ENCODE measurements around the gene CADM2. TPM values are rescaled to one million over a fixed set of nuclear protein-coding genes. Genes with fewer than 3 reads are reported as not detected.

The CADM2 gene
- total RNA-seq, 1 donor from 2014 or later: not detected

DNA sequence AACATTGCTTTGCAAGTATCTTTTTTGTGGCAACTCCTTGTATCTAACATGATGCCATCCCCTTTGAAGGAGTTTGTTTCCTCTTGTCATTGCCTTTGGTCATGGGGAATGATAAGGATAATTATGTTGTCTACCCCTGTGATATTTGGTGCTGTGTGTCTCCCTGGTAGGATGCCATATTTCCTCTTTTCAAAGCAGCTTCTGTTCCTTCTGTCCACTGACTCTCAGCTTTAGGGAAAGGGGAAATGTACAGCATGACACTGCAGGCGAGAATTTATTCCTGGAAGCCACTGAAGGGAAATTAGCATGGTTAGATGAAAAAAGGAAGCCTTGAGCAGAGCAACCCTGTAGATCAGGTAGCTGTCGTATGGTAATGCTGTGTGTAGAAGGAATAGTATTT lies 576.7 kb downstream of the CADM2 start:
- no peak for DNase-seq (ENCODE audit: extremely low read depth, low read depth, low spot score)

DNA sequence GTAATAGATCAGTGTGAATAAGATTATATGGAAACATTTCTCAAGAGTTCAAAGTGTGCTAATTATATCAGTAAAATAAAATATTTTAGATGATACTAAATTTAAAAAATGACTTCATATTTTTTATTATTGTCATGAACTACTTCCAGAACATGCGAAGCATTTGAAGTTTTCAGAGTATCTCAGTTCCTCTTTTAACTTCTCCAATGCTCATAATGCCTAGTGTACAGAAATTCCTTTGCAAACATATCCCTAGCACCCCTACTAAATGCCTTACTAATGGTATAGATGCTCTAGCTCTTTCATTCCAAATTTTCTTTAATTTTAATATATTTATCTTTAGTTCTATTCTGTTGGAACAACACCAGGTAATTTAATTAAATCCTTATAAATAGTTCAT lies 580.4 kb downstream of the CADM2 start:
- no peak for DNase-seq (ENCODE audit: extremely low read depth, low read depth, low spot score)

DNA sequence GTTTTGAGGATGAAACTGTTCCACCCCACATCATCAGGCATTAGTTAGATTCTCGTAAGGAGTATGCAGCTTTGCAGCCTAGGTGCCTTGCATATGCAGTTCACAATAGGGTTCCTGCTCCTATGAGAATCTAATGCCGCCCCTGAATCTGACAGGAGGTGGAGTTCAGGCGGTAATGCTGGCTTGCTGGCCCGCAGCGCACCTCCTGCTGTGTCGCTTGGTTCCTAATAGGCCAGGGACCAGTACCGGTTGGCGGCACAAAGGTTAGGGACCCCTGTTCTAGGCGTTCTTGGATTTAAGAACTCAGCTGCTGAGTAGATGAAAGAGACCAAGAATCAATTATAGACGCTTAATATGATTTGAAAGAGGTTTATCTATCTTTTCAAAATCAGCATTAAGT lies 595.4 kb downstream of the CADM2 start:
- no peak for DNase-seq (ENCODE audit: extremely low read depth, low read depth, low spot score)

DNA sequence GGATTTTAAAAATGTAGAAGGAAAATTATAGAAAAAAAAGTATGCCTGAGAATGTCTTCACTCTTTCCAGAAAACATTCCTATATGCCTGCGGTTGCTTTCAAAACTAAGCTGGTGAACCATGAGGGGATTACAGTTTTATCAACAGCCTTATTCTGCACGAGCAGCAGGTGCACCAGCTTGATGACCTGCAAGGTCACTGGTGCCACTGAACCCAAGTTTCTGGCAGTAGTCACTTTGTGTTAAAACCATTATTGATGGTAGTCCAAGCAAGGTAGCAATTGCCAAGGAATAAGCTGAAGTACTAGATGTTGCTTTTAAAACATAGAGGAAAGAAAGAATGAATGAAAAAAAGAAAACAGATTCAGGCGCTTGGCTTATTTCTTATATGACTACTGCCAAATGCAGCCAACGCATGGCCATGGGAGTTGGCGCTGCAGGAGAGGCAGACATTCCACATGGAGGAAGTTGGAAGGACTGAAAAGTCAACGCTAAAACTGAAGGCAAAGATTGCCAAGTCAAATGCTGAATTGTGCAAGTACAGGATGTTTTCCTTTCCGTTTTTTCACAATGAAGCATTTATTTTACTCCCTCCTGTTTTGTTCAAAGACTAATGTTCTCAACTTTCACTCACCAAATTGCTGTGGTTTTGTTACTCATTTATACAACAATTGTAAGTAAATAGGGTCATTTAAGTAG lies 601.4 kb downstream of the CADM2 start:
- no peak for DNase-seq (ENCODE audit: extremely low read depth, low read depth, low spot score)

DNA sequence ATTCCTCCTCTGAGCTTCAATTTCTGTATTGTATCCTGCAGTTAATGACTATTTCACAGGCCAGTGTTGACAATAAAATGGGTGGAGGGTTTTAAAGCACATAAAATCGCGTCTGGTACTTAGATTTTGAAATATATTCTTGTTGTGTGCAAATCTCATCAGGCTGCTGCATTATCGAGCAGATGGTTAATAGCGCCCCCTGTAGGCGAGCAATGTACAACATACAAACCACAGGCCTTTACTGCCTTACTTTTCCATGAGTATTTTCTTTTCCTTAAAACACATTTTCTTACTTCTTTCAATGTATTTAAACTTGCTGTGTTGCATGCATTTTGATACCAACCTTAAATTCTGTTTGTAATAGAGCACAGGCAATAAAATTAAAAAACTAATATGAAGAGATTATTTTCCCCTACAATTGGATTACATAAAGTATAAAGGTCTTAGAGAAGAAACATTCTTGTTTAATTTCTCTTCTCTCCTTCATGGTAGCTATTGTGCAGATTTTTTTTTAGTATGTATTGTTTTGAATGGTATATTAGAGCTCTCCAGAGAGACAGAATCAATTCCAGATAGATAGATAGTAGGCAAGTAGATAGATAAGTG lies 608.4 kb downstream of the CADM2 start:
- no peak for DNase-seq (ENCODE audit: extremely low read depth, low read depth, low spot score)

DNA sequence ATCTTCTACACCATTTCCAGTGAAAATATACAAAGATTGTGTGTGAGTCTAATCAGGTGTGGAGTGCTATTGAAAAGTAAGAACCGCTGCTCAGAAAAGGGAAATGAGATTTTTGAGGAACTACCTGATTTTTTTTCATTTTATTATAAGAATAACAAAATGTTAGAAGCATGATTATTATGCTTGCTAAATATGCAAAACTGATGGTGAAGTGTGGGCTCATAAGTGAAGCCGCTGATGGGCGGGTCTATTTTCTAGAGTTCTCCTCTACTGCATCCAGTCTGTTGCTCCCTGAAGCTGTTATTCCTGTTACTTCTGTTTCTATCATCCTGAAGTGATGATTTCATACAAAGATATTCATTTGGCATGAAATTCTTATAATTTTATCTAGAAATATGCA lies 612.0 kb downstream of the CADM2 start:
- no peak for DNase-seq (ENCODE audit: extremely low read depth, low read depth, low spot score)

DNA sequence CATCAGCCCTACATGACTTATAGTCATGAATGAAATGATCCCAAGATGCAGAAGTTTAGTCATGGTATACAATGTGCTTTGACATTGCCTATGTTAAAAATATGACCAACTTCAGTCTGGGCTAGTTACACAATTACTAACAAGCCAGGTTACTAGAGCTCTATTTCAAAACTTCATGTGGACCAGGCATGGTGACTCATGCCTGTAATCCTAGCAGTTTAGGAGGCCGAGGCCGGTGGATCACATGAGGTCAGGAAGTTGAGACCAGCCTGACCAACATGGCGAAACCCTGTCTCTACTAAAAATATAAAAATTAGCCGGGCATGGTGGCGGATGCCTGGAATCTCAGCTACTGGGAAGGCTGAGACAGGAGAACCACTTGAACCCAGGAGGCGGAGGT lies 613.0 kb downstream of the CADM2 start:
- DNase-seq (ENCODE audit: extremely low read depth, low read depth, low spot score): no peak

DNA sequence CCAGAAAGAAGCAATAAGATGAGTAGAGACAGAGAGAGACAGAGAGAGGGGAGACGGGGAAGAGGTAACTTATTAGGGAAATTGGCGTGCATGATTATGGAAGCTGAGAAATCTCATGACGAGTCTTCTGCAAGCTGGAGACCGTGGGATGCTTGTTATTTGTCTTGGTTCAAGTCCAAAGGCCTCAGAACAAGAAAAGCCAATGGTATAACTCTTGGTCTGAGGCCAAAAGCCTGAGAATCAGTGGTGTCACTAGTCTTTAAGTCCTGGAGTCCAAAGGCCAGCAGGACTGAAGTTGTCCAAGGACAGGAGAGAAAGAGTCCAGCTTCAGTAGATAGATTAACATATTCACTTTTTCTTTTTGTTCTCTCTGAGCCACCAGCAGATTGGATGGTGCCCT lies 613.6 kb downstream of the CADM2 start:
- no peak for DNase-seq (ENCODE audit: extremely low read depth, low read depth, low spot score)

DNA sequence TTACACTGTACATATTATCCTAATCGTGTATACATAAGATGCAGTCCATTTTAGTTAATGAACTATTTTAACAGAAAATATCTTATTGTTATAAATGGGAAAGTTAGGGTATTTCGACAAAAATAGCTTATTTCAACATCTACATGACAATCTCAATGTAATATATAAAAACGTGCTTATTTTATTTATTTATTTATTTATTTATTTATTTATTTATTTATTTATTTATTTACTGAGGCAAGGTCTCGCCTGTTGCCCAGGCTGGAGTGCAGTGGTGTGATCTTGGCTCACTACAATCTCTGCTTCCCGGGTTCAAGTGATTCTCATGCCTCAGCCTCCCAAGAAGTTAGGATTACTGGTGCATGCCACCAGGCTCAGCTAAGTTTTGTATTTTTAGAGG lies 614.2 kb downstream of the CADM2 start:
- no peak for DNase-seq (ENCODE audit: extremely low read depth, low read depth, low spot score)

DNA sequence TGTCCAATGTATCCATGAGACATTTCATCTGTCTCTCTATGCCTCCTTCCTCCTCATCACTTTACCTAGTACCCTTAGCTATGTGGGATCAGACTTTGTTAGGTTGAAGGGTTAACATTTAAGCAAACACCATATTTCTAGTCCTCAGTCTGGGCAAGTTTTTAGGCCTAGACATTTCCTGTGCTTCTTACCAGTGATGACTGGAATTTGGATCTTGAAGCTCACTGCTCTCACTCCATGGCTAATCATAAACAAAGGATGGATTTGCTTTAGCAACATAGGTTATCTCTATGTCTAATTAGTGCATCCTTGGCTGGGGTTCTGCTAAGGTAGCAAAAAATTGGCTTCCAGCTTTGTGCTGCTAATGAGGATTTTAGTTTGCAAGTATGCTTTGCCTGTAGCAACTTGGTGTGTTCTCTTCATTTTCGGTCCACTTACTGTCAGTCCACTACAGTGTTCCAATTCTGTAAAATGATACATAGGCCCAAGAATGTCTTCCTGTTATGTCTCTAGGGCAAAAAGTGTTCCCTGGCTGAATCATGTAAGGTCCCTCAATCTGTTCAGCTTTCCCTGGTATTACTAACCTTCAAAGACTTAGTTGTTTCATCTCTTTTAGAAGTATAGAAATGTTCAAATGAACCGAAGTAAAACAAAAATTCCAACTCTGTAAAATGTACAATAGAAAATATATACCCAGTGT lies 615.4 kb downstream of the CADM2 start:
- DNase-seq (ENCODE audit: extremely low read depth, low read depth, low spot score): no peak

DNA sequence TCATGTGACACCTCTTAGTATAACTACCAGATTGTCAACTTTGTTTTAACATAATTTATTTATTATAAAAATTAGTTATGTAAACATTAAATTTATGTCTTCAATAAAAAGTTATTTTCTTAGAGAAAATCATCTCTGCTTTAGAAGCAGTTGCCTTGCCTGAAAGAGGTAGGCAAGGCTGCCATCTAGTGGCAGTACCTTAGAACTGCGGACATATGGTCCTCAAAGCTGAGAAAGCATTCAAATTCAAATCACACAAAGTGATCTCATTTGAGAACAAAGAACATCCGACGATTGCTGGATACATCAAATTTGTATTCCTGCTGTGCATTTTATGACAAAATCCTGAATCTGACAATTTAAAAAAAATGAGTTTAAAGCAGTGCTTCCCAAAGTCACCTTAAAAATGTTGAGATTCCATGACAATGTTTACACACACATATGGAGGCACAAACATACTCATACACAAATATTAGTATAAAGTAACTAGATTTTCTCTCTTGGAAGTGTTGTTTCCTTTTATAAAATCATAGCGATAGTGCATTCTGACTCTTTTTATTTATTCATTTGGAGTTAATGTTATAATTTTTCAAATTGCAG lies 617.4 kb downstream of the CADM2 start:
- no peak for DNase-seq (ENCODE audit: extremely low read depth, low read depth, low spot score)

DNA sequence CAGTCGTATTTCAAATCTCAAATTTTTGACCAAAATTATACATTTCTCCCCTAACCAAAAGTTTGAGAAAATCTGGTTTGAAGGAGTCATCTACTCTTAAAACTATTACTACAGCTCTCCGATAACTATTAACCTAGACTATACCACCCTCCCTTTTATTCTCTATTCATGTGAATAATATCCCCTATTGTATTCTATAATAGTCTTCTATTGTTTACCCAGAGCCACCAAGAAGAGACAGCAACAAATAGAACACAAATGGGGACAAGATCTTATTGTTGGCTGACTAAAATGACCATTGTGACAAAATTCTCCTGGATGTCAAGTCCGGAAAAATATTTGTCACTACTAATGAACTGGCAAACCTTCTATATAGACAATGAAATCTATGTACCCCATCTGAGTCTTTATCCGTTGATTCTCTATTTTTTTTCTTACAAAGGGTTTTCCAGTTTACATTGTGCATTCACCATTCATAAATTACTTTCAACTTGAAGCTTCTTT lies 618.0 kb downstream of the CADM2 start:
- no peak for DNase-seq (ENCODE audit: extremely low read depth, low read depth, low spot score)

DNA sequence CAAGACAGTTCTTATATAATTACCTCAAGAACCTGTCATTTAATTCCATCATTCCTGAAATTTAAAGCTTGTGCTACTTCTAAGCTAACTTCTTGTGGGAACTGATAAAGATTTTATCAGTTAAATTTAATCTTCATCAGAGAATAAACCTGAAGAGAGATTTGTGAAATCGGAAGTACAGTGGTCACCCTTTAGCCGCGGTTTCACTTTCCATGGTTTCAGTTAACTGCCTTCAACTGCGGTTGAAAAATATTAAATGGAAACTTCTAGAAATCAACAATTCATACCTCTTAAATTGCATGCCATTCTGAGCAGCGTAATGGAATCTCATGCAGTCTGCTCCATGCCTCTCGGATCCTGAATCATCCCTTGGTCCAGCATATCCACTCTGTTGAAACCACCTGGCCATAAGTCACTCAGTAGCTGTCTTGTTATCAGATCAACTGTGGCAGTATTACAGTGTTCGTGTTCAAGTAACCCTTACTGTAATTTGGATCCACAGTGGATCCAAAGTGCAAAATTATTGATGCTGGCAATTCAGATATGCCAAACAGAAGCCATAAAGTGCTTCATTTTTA lies 626.1 kb downstream of the CADM2 start:
- DNase-seq (ENCODE audit: extremely low read depth, low read depth, low spot score): no peak

DNA sequence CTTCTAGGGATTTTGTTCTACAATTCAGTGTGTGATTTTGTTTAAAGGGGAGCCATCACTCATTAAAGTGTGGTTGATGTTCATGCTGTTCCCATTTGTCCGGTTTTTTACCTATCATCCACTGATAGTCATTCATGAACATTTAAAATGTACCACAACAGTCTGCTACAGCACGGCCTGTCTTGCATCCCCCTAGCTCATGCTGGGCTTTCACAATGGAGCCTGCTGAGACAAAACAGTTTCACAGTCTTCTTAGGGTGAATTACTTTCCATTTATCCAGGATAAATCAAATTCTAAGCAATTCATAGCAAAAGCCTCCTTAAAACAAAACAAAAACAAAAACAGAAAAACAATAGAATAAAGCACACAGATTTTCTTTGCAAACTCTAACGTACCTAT lies 627.2 kb downstream of the CADM2 start:
- no peak for DNase-seq (ENCODE audit: extremely low read depth, low read depth, low spot score)

DNA sequence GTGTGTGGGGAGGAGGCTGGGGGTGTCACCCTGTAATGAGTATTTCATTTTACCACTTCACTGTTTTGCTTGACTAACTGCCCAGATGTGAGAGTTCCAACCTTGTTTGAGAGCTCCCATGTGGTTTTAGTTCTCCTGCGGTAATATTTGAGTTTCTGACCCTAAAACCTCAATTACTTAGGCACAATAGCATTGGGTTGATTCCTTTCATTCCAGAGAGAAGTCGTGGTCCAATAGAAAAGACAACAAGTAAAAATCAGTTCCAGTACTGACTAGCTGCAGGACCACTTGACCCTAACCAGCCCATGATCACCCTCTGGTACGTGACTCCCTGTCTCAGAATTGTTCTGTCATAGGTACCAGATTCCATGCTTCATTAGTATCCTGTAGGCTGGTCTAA lies 630.4 kb downstream of the CADM2 start:
- DNase-seq (ENCODE audit: extremely low read depth, low read depth, low spot score): no peak

DNA sequence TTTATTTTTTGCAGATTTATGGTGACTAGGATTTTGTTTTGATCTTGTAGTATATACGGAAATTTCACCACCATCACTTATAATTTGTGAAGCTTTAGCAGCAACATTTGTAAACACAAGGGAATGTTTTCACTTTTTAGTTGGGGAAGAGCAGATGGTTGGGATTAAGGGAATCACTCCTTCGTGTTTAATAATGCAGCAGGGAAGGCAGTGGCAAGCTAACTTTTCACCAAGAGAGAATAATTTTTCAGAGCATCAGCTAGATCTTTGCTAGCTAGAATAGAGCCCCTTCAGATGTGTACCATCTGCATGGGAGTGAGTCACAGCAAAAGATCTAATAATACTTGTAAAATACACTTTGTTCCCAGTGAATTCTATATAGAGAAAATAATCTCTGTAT lies 632.7 kb downstream of the CADM2 start:
- DNase-seq (ENCODE audit: extremely low read depth, low read depth, low spot score): no peak

DNA sequence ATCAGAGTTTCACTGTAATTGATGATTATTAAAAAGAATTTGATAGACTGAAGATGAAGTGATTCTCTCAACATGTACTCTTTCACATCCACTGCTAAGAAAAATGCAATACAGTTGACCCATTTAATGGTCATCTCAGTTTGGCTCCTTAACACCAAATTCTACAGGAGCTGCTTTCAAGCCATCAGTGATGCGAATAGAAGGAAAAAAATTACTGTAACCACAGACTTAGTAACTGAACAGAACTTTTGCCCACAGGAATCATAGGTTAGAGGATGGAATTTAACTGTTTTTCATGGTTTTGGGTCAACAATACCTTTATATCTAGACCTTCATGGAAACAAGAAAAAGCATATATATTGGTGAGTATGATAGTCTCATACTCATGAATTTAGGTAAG lies 633.5 kb downstream of the CADM2 start:
- no peak for DNase-seq (ENCODE audit: extremely low read depth, low read depth, low spot score)

DNA sequence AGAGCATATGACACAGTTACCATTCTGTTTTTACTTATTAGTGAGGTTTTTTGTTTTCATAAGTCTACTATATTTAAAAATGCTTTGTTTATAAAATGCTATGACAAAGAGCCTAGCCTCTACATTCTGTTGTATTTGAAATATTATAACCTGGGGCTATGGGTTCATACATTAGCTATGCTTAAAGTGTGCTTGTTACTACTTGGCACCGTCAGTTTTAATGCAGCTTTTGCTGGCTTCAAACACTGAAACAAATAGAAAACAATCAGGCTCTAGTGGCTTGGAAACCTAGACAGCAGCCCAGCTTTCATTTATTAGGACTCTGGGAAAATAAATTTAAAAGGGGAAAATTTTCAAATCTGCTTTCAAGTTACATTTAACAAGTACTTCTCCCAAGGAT lies 635.9 kb downstream of the CADM2 start:
- no peak for DNase-seq (ENCODE audit: extremely low read depth, low read depth, low spot score)

DNA sequence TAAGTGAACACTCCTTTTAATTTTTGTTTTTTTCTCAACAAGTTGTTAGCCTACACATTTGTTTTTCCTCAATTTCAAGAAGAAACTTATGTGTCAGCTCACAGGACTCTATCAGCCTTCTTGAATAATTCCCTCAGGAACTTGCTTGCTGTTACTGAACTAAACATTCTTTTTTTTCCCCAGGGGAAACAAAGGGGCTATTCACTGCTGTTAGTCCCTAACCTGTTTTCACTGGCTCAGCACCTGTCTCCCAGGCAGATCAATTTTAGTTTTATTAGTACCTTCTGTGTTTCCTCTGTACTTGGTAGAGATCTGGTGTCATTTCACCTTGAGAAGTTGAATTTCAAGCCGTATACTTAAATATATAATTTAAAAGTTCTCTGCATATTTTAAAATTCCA lies 644.6 kb downstream of the CADM2 start:
- DNase-seq (ENCODE audit: extremely low read depth, low read depth, low spot score): no peak

DNA sequence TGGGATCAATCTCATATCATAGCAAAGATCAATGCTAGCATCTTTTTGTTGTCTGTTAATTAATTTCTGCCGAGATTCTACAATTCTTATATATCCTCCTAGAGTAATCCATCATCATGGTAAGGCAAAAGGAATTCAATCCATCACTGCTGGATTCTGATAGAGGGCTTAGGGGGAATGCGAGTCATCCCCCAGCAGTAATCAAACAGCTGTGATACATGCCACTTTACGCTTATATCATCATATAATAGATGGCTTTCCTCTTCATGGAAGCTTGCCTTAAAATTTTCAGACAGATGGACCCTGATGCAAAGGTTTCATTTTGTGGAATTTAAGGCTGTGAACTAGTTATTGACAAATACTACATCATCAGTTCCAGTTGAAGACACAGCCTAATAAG lies 645.9 kb downstream of the CADM2 start:
- no peak for DNase-seq (ENCODE audit: extremely low read depth, low read depth, low spot score)

DNA sequence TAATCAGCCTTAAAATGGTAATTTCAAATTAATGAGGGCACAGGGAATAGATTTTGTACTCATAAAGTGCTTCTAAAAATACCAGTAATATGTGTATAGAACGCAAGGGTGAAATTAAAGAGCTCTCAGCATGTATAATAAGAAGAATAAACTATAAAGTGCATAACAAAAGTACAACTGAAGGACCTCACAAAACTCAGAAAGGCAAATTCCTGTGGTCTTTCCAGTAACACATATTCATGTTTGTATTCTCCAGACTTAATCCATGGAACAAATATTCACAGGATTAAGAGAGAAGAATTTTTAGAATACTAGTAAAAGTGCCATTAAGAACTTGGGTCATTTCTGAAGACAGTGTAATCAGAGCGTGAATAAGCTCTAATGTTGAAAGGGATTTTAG lies 646.3 kb downstream of the CADM2 start:
- no peak for DNase-seq (ENCODE audit: extremely low read depth, low read depth, low spot score)
